CD4-positive, alpha-beta T cell treated with Interleukin-6 for 4 hours (primary cell): ENCODE results near the gene SLC12A8.

Source experiments
- DNase-seq: peaks from one replicate; pipeline ENCODE4 v3.0.0-alpha.2; 2020; ENCODE audit warnings: mixed read lengths

The SLC12A8 gene

DNA sequence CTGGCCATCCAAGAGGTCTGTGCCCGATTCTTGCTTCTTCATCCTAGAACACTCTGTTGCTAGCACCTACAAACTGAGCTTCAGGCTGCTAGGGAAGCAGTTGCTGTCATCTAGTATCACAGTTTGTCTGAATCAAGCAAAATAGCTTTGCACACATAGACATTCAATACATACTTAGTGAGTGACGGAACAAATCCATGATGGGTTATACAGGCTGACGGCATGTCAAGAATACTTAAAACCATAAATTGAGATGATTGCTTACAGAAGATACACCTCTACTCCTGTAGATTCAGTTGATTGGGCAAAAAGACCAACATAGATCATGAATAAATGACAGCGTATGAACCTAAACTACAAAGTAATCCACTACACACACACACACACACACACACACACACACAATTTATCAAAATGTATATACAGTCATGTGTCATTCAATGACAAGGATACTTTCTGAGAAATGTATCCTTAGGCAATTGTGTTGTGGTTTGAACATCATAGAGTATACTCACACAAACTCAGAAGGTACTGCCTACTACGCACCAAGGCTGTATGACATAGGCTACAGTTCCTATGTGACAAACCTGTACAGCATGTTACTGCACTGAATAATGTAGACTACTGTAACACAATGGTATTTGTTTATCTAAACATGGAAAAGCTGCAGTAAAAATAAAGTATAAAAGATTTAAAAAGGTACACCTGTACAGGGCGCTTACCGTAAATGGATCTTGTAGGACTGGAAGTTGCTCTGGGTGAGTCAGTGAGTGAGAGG, 142.4 kb downstream of the SLC12A8 start:
- no peak for DNase-seq

DNA sequence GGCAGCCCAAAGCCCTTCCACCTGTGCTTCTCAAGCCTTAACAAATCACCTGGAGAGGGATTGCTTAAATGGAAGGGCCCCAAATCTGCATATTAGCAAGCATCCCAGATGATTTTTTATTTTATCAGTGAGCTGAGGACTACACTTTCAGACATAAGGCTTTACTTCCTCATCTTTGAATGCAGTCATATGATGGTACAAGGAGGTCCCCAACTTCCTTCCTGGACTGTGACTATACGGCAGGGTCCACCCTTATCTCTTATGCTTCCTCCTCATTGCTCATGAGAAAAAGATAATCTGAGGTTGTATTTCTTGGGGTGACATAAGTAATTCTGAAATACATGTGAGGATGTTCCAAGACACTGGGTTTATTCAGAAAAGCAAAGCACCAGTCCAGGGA, 143.1 kb downstream of the SLC12A8 start:
- DNase-seq, result no peak

DNA sequence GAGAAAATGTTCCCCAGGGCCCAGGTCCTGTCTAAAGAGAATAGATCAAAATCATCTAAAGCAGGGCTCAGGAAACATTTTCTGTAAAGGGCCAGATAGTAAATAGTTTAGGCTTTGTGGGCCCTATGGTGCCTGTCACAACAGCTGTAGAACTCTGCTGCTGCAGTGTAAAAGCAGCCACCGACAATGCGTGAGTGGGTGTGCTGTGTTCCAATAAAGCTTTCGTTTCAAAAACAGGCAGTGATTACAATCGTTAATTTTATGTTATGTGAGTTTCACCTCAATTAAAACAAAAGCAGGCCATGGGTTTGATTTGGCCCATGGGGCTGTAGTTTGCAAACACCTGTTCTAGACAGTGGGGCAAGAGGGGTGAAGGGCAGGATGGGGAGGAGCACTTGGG, 144.3 kb downstream of the SLC12A8 start:
- no peak for DNase-seq

DNA sequence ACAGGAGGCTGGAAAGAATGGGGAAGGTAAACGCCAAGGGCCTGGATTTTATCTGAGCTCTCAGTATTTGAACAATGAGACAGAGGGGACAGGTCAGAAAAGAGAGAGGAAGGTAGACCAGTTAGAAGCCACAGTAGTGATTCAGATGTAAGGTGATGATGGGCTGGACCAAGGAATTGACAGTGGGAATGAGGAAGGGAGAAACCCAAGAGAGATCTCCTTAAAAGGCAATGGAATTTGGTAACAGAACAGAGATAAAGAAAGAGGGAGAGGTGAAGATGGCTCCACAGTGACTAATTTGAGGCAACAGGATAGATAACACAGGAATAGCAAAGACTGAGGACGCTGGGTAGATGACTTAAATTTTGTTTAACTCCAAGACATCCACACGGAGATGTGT, 145.3 kb downstream of the SLC12A8 start:
- no peak for DNase-seq

DNA sequence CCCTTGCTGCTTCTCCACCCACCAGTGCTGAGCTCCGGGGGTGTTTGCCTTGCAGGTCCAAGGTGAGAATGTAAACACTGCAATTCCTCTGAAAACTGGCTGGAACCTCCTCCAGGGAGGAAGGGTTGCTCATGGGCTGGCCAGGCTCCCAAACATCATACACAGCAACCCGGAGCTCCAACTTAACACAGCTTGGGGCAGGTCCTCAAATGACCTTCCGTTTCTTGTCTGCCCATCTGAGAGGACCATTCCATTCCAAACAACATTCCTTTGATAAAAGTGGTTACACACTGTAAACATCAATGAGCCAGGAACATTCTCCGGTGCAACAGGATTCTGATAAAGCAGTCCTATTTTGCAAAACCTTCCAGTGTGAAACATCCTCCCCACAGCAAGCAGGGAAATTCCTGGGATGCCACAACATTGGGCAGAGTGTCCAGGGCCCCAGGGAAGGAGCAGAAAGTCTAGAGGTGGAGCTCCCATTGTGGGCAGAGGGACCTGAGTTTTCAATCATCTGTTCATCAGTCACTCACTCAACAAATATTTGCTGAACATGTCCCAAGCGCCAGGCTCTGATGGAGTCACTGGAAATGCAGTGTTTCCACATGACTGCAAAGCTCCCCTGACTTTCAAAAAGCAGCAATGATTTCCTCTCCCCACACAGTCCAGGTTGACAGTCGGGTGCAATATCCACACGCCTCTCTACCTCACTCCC, 149.5 kb downstream of the SLC12A8 start:
- DNase-seq, result no peak

DNA sequence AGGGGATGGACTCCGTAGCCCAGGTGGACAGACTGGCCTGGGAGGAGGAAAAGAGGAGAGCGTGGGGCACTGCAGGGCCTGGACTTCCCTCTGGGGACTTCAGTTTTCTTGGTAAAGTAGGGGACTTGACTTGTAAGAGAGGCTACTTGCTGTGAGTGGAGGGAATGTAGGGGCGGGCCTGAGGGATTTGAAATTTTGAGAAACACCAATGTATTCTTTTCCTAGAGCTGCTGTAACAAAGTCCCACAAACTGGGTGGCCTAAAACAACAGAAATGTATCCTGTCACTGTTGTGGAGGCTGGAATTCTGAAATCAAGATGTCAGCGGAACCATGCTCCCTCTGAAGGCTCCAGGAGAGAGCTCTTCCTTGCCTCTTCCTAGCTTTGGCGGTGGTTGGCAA, 150.9 kb downstream of the SLC12A8 start:
- no peak for DNase-seq

DNA sequence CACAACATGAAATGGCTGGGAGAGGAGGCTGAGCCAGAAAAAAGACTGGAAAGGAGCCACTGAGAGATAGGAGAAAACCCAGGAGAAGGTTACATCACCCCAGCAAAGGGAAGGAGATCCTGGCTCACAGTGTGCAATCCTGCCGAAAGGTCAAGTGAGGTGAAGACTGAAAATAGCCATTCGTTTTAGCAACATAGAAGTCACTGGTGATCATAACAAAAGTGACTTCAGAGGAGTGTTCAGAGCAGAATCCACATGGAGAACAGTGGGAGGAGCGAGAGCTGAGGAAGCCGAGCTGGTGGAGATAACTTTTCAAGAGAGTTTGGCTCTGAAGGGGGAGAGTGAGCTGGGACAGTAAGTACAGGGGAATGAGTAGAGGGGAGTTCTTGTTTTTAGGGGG, 151.4 kb downstream of the SLC12A8 start:
- no peak for DNase-seq

DNA sequence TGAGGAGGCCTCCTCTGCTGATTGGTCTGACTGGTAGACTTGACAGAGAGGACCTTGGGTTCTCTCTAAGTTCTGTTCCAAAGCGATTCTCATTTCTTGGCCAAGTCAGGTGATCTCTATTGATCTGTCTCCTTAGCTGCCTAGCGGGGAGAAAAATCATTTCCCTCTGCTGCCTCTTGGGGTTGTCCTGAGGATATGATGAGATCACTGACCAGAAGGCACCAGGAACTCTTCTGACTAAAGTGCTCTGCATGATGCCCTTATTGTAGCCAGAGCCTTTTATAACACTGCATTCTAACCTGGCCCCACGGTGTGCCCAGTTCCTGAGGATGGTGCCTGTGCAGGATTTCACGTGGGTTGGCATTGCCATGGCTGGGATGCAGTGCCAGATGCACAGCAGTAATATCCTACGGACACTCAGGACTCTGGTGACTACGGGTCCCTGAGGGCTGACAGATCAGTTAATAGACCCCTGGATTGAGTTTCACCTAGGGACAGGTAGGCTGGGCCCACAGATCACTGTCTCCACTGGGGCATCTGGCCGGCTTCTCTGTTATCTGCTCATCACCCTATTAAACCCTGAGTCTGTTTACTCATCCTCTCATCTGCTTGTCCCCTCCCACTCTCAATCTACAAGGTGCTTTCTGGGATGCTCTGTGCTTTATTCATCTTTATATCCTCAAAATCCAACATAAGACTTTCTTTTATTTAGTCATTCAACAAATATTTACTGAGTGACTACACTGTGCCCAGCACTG, 152.9 kb downstream of the SLC12A8 start:
- DNase-seq, result no peak

DNA sequence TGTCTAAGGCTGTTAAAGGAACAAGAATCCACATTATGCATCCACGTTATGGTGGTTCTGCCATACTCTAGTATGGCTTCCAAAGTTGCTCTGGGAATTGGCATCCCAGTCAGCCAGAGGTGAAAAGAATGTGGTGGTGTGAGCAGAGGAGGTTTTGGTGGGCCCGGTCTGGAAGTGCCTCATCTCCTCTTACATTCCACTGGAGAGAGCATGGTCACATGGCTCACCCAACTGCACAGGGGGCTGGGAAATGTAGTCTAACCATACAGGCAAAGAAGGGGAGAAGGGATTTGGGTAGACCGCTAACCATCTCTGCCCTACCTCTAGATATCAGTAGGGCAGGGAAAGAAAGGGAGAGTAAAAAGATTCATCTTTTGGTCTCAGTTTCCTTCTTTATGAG, 153.6 kb downstream of the SLC12A8 start:
- no peak for DNase-seq

DNA sequence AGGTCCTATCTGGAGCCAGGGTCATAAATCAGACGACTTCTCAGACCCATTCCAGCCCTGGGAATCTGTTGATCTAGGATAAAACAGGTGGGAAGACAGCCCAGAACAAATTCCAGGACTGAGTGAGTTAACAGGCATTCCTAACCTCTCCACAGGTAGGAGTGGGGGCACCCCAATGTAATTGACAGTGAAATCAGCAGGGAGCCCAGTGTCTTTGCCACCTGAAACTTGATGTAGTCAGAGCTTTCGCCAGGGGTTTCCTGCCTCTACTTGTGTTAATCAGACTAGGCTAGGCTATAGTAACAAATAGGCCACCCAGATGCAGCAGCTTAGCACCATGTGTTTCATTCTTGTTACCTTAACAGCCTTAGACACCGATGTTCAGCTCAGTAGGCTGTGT, 154.0 kb downstream of the SLC12A8 start:
- DNase-seq, result no peak

DNA sequence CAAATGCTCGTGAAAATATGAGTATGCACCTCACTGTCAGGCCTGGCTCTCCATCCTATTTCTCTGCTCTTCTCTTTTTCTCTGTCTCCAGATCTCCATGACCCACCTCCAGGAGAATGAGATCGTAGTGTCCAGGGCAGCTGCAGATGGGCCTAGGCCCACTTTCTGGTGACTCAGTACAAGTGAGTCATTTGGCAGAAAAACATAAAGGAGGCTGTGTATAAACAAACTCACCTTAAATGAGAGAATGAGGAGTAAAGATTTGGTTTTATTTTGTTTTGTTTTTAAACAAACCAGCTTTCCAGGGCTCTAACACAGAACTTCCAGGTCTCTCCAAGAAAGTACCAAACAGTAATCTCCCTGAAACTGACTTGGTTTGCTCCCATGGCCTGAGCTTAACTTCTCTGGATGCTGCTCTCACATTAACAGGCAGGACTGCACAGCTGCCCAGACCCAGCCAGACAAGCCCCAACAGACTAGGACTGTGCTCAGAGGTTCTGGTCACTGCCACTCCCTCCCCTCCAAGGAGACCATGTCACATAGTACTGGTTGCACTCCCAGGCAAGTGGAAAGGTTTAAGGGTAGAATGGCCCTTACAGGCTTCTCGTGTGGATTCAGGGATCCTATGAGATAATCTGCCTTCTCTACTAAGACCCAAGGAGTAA, 155.2 kb downstream of the SLC12A8 start:
- DNase-seq, result no peak

DNA sequence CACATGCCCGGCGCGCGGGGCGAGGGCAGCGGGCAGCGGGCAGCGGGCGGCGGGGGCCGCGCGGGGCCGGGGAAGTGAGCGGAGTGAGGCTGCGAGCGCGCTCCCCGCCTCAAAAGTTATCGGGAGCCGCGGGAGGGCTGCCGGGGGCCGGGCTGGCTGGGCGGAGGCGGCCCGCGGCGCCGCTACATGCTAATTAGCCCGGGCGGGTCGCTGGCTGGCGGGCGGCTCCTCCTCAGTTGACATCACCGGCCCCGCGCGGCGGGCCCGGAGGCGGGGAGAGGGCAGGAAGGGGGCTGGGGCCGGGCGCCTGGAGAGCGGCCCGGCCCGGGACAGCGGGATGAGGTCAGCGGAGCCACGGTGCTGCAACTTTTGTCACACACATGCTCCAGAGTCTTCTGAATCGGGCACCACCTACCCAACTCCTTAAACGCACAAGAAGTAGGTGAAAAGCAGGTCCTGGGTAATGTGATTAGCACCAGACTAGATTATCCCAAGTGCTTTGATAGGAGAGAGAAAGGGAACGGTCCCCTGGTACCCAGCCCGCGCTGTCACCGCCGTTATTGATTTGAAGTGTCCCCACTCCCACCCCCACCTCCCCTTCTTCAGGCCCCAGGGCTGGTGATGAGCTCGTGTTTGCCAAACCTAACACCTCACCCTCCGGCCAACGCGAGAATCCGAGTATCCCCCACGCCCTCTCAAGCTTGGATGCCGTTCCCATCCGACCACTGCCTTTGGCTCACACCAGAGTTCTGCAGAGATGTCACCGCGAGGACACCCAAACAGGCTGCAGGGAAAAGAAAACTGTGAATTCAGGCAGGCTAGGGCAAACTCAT, 156.4 kb downstream of the SLC12A8 start, which contains the start of gene HEG1:
HEG1 (minus strand) TSS at position 85 of the 833 bp plus-strand sequence. CDS start 107 bp downstream, outside the sequence.
- peak; percentile 85 for DNase-seq

DNA sequence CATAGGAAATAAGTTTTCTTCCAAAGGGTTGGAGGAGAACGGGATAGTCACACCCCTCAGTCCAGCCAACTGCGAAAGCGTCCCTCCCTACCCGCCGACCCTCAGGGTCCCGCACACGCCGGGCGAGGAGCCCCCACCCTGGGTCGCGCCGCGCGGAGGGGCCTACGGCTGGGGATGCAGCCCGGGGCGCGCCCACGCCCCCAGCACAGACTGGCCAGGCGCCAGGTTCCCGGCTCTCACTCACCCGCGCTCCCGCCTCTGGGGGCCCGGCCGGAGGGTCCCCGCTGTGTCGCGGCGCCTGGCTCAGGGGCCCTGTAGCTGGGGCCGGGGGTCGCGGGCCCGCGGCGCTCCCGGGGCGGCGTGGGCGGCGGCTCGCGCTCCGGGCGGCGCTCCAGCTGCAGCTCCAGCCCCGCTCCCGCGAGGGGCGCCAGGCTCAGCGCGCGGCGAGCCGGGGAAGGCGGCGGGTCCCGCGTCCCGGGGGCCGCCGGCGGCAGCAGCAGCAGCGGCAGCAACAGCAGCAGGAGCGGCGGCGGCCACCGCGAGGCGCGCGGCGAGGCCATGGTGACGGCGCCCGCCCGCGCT, 157.1 kb downstream of the SLC12A8 start:
- peak; percentile 28 for DNase-seq

DNA sequence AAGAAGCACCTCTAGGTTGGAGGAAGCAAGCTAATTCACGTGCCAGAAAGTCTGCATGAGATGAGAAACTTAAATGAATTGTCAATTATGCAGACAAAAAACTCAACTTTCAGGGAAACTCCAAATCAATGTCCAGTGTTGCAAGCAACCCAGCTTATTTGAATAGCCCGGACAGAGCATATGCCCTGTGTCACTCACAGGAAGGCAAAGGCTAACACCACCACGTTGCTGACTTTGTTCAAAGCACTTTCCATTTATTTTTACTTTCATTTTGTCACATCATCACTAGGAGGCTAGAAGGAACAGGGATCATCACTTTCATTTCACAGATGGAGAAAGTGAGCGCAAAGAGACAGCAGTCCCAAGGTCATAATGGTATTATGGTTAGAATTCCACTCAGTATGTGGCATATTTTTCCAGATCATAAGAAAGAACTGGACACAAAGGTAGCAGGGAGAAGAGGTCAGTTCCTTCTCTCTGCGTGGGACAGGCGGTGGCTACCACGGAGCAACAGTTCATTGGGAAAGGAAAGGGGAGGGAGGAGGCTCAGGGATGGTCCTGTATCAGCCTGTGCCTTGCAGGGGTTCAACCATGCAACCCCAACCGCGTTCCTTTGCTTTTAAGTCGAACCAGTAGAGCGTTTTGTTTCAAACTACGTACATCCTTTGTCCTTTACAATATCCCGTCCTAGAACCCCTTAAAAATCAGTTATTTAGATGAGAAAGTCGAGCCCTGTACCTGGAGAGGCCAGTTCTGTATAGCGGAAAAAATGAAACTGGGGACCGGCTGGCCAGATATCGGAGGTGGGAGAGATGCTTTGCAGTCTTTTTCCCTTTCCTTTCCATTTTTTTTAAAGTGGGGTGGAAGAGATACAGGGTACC, 157.9 kb downstream of the SLC12A8 start:
- DNase-seq, result peak; percentile 34

DNA sequence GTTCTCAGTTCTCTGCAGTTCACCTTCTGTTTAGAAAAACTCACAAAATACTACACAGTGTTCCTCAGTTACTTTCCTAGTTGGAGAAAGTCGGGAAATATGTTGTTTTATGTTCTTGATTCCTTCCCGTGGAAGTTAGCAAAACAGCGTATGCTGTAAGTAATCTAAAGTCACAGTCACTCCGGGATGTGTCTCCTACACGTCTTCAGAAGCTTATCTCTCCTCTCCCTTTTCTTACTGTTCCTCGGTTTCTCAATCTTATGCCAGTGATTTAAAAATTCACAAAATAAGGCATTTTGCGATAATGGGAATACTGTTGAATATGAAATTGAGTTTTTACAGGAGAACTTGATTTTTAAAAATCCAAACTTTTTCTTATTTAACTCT, 158.5 kb downstream of the SLC12A8 start:
- no peak for DNase-seq

DNA sequence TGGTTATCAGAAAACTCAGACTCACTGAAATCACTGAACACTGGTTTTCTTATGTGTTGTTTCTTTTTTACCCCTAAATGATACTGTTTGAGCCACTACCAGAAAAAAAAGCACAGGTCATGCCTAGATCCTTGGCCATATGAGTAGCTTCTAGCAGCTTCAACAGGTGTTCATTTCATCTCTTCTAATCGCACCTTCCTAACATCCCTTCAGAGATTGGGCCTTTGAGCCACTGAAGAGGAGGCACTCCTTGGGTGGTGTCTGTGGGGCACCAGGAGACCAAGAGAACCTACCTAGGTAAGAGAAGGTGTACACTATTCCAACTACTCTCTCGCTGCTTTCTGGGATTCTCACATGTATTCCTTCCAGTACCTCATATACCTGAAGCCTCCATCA, 159.2 kb downstream of the SLC12A8 start:
- no peak for DNase-seq

DNA sequence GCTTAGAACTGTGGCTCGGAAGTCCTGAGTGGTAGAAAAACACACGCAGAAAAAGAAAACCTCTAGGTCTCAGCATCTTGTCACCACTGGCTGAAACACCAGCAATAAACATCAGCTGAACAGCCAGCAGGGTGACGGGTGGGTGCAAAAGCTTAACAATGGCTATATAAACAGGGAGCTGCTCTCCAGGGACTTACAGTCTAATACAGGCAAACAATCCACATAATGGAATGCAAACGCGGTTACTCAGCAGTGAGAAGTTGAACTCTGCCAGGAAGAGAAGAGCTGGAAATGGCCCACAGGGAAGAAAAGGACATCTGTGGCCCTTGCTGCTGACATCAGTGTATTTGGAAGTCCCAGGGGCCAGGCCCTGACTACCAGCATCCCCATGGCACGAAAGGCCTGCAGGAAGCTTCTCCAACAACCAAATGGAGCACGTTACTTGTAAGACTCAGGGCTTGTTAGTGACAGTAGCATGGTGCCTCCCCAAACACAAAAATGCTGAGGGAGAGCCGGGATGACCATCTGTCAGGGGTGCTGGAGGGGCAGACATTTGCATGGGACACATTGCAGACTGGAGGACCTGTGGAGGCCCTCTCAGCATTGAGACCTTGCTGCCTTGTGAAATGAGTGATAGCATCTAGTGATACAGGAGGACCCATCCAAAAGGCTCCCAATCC, 159.8 kb downstream of the SLC12A8 start:
- no peak for DNase-seq

DNA sequence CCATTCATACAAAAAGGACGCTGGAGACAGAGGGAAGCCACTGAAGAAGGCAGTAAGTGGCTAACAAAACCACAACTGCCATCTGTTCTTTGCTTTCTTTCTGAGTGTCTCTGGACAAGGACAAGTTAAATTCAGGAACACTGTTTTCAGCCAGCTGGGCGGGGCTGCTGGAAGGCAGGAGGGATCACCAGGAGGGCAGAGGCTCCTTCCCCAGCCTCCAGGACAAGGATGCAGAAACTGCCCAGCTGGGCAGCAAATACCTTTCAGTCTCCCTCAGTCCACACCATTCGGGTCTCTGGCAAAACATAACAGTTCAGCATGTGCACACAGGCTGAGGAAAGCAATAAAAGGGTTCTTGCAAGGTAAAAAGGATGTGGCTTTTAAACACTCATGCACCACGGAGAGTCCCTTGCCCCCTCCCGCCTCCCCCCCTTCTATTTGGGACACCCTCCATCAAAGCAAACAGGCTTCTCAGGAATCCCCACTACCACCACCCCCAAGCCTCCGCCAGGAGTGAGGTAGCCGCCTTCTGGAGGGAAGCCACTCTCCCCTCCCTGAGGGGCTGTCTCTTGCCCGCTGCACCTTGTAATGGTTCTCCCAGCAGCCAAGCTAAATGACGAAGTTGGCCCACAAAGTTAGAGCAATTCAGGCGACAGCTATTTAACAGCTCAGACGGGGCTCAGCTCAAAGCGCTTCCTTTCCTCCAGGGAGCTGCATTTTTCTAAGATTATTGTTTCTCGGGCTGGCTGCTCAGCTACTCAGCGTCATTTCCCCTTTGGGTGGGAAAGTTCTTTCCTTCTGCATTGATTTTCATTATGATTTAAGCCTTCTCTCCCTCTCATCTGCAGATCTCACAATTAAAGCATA, 160.6 kb downstream of the SLC12A8 start:
- peak; percentile 79 for DNase-seq

DNA sequence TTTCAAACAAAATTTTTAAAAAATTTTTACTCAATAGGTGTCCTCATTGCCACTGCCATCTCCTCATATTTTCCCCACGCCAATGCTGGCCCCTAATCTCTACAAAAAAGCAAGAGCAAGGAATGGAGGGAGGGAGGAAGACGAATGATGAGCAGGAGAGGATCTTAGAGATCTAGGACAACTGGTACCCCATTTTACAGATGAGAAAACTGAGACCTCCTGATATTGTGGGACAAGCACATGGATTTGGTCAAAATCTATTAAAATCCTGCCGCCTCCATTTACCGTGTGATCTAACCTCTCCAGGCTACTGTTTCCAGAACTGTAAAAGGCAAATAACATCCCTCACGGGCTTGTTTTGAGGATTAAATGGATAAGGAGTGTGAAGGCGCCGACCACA, 161.3 kb downstream of the SLC12A8 start:
- no peak for DNase-seq
